Tongue (tissue), 2 donors: ENCODE results near the gene FST. TPM values are rescaled to one million over a fixed set of nuclear protein-coding genes. Genes with fewer than 3 reads are reported as not detected.

Experiments
- DNase-seq: peaks from one replicate; pipeline ENCODE4 v3.0.0-alpha.2; 2015
- total RNA-seq: library from RNA; depleted of rRNA; stranded (reverse); fragments of >200 nt; gene quantifications from one replicate; pipeline ENCODE4 v1.2.3, GENCODE V29; 2014

FST gene
- total RNA-seq, 1 donor from 2014 or later = 14.4 TPM

GRCh38 chr5:53475320-53475719, 5.1 kb upstream of the FST start:
- no peak for DNase-seq

GRCh38 chr5:53476019-53476418, 4.4 kb upstream of the FST start:
- DNase-seq = no peak

- no peak for DNase-seq
These were observed 3.6 kb upstream of the FST start for GRCh38 chr5:53476531-53477480.

GRCh38 chr5:53478411-53479044, 1.9 kb upstream of the FST start:
- peak; percentile 83 for DNase-seq

GRCh38 chr5:53479045-53479589, 1.3 kb upstream of the FST start:
- peak; percentile 47 for DNase-seq

- peak; percentile 77 for DNase-seq
These were observed 626 bp upstream of the FST start for GRCh38 chr5:53479590-53480415.

- DNase-seq = peak; percentile 25
These were observed 894 bp downstream of the FST start for GRCh38 chr5:53481159-53481886.

GRCh38 chr5:53481887-53482716, 1.7 kb downstream of the FST start:
- DNase-seq = peak; percentile 64

GRCh38 chr5:53482717-53483638, 2.5 kb downstream of the FST start:
- peak; percentile 59 for DNase-seq

GRCh38 chr5:53487436-53487835, 7.0 kb downstream of the FST start:
- DNase-seq = no peak

- no peak for DNase-seq
These were observed 7.8 kb downstream of the FST start for GRCh38 chr5:53488195-53488722.

GRCh38 chr5:53490747-53491146, 10.3 kb downstream of the FST start:
- DNase-seq = no peak

- DNase-seq = no peak
These were observed 20.6 kb downstream of the FST start for GRCh38 chr5:53501054-53501453.

- no peak for DNase-seq
These were observed 23.3 kb downstream of the FST start for GRCh38 chr5:53503562-53504218.

- DNase-seq = no peak
These were observed 26.6 kb downstream of the FST start for GRCh38 chr5:53507013-53507412.

GRCh38 chr5:53508125-53508524, 27.7 kb downstream of the FST start:
- no peak for DNase-seq

- DNase-seq = no peak
These were observed 32.1 kb downstream of the FST start for GRCh38 chr5:53512539-53512938.

- DNase-seq = no peak
These were observed 35.6 kb downstream of the FST start for GRCh38 chr5:53515988-53516387.

- no peak for DNase-seq
These were observed 40.4 kb downstream of the FST start for GRCh38 chr5:53520813-53521212.
